HG03565 (cell line): ENCODE measurements around the gene CLCF1.
"Not testable (repeated sequence)": the region's sequence is repeated elsewhere in the genome, so short reads cannot be mapped to it uniquely, and the experiment has no call there.

Experiments used
- ATAC-seq: cut with Tn5 transposase; IDR thresholded peaks from one replicate; pipeline ENCODE4 v1.9.1; 2021; ENCODE audit warnings: mild to moderate bottlenecking, moderate library complexity; ENCODE audit not compliant: unreplicated experiment

Gene CLCF1

GRCh38 chr11:67345247-67345919 lies 28.0 kb downstream of the CLCF1 start:
- no peak for ATAC-seq

- no peak for ATAC-seq
These were observed 29.1 kb downstream of the CLCF1 start for GRCh38 chr11:67344264-67344663.

GRCh38 chr11:67337257-67337656 lies 36.1 kb downstream of the CLCF1 start:
- no peak for ATAC-seq

- no peak for ATAC-seq
These were observed 41.2 kb downstream of the CLCF1 start for GRCh38 chr11:67332081-67332691.

- ATAC-seq: no peak
These were observed 49.9 kb downstream of the CLCF1 start for GRCh38 chr11:67323526-67323925.

GRCh38 chr11:67322049-67322448 lies 51.3 kb downstream of the CLCF1 start:
- no peak for ATAC-seq

GRCh38 chr11:67321313-67321871 lies 52.0 kb downstream of the CLCF1 start:
- ATAC-seq: no peak

- ATAC-seq: no peak
These were observed 52.7 kb downstream of the CLCF1 start for GRCh38 chr11:67320691-67321090.

- no peak for ATAC-seq
These were observed 53.4 kb downstream of the CLCF1 start for GRCh38 chr11:67320011-67320410.

- not testable (repeated sequence) for ATAC-seq
These were observed 54.5 kb downstream of the CLCF1 start for GRCh38 chr11:67318876-67319275.

- ATAC-seq: no peak
These were observed 55.4 kb downstream of the CLCF1 start for GRCh38 chr11:67317888-67318555.

- ATAC-seq: peak; percentile 75
These were observed 56.1 kb downstream of the CLCF1 start for GRCh38 chr11:67317205-67317887.

- ATAC-seq: no peak
These were observed 56.6 kb downstream of the CLCF1 start for GRCh38 chr11:67316882-67317204.

GRCh38 chr11:67315325-67315909 lies 58.0 kb downstream of the CLCF1 start:
- no peak for ATAC-seq

GRCh38 chr11:67314218-67314617 lies 59.2 kb downstream of the CLCF1 start:
- no peak for ATAC-seq
